Inferior parietal cortex (tissue), 1 donor: ENCODE data around the gene APPL1.

ENCODE experiments used
- DNase-seq: peaks from one replicate; pipeline ENCODE4 v3.0.0-alpha.2; 2016; ENCODE audit errors: extremely low spot score

The APPL1 gene

GRCh38 chr3:57227204-57227929 is at the start of gene APPL1:
APPL1 (plus strand) TSS chr3:57227729; CDS start chr3:57227884, 155 bp downstream.
- DNase-seq, result peak; percentile 90

GRCh38 chr3:57179580-57180410 is 47.7 kb upstream of the APPL1 start:
- DNase-seq, result no peak

- no peak for DNase-seq
These were observed 43.0 kb upstream of the APPL1 start for GRCh38 chr3:57184526-57184925.

- DNase-seq, result no peak
These were observed 35.5 kb upstream of the APPL1 start for GRCh38 chr3:57192028-57192427.

- DNase-seq, result no peak
These were observed 32.9 kb upstream of the APPL1 start for GRCh38 chr3:57194641-57195040.

GRCh38 chr3:57199895-57200297 is 27.6 kb upstream of the APPL1 start, which contains the start of gene HESX1:
HESX1 (minus strand) TSS chr3:57199978; CDS start chr3:57199918, 60 bp downstream.
- DNase-seq, result no peak

- no peak for DNase-seq
These were observed 21.1 kb upstream of the APPL1 start for GRCh38 chr3:57206423-57206822.

GRCh38 chr3:57221883-57222282 is 5.6 kb upstream of the APPL1 start:
- DNase-seq, result peak; percentile 35

- no peak for DNase-seq
These were observed 2.7 kb upstream of the APPL1 start for GRCh38 chr3:57224856-57225255.

GRCh38 chr3:57226176-57226575 is 1.4 kb upstream of the APPL1 start:
- no peak for DNase-seq

GRCh38 chr3:57227930-57228751 is 612 bp downstream of the APPL1 start:
- peak; percentile 59 for DNase-seq

- DNase-seq, result no peak
These were observed 2.5 kb downstream of the APPL1 start for GRCh38 chr3:57230006-57230405.

GRCh38 chr3:57233799-57234198 is 6.3 kb downstream of the APPL1 start:
- DNase-seq, result no peak

GRCh38 chr3:57234613-57235575 is 7.4 kb downstream of the APPL1 start:
- DNase-seq, result no peak

GRCh38 chr3:57244946-57245345 is 17.4 kb downstream of the APPL1 start:
- DNase-seq, result no peak

GRCh38 chr3:57252404-57252803 is 24.9 kb downstream of the APPL1 start:
- no peak for DNase-seq

- no peak for DNase-seq
These were observed 29.3 kb downstream of the APPL1 start for GRCh38 chr3:57256844-57257243.

- DNase-seq, result no peak
These were observed 30.1 kb downstream of the APPL1 start for GRCh38 chr3:57257678-57258077.

GRCh38 chr3:57261119-57261518 is 33.6 kb downstream of the APPL1 start:
- no peak for DNase-seq

GRCh38 chr3:57261929-57262328 is 34.4 kb downstream of the APPL1 start:
- no peak for DNase-seq

- no peak for DNase-seq
These were observed 40.9 kb downstream of the APPL1 start for GRCh38 chr3:57268416-57268815.
